HEK293 (cell line): ENCODE data around the gene NLRP6.

Experiments used
- CTCF ChIA-PET: fragments of 350-600 bp; formaldehyde crosslinking; extraction: SDS; loops from one replicate; lab custom pipeline; 2021; ENCODE audit warnings: antibody characterized with exemption; lab: Yijun Ruan, JAX
- POLR2A ChIA-PET: fragments of 300-600 bp; formaldehyde crosslinking; extraction: SDS; loops from one replicate; lab custom pipeline; 2020; ENCODE audit warnings: antibody characterized with exemption, inconsistent platforms; lab: Yijun Ruan, JAX
- H3K27ac ChIP-seq: fragments of 200-500 bp; sonication (Bioruptor generic); 2 replicates; pipeline ENCODE4 v1.5.1; 2014; ENCODE audit warnings: low read depth, low read length, control low read depth, inconsistent platforms; ENCODE audit errors: extremely low read depth
- H3K36me3 ChIP-seq, 2 experiments: fragments of 200-500 bp in 1 of 2; sonication (Bioruptor generic) in 1 of 2; 1 replicate in 1 of 2; 2 replicates in 1 of 2; pipeline ENCODE4 v1.5.1; 2014 to 2017; ENCODE audit warnings: inconsistent platforms in 2 of 2, low read length in 2 of 2; ENCODE audit not compliant: control insufficient read depth in 2 of 2, insufficient read depth in 1 of 2
- H3K4me1 ChIP-seq: fragments of 200-500 bp; sonication (Bioruptor generic); 2 replicates; pipeline ENCODE4 v1.5.1; 2014; ENCODE audit warnings: mild to moderate bottlenecking, low read length, inconsistent platforms; ENCODE audit not compliant: control insufficient read depth, insufficient read depth
- H3K4me3 ChIP-seq: 2 replicates; pipeline ENCODE4 v1.5.1; 2011; ENCODE audit warnings: low read depth, mild to moderate bottlenecking, control low read depth, low read length, moderate library complexity
- H3K9me3 ChIP-seq: fragments of 200-500 bp; sonication (Bioruptor generic); 2 replicates; pipeline ENCODE4 v1.5.1; 2014; ENCODE audit warnings: low read depth, low read length, inconsistent platforms; ENCODE audit not compliant: control insufficient read depth, insufficient read depth
- GLI4 ChIP-seq: fragments of 450-650 bp; formaldehyde crosslinking; IDR thresholded peaks from 2 replicates; pipeline ENCODE4 v1.5.1; 2016; ENCODE audit warnings: missing biosample characterization, missing genetic modification characterization
- REPIN1 ChIP-seq: fragments of 450-650 bp; formaldehyde crosslinking; IDR thresholded peaks from 2 replicates; pipeline ENCODE4 v1.5.1; 2017; ENCODE audit warnings: missing biosample characterization, missing genetic modification characterization, low read depth
- SCRT1 ChIP-seq: fragments of 450-650 bp; formaldehyde crosslinking; IDR thresholded peaks from 2 replicates; pipeline ENCODE4 v1.5.1; 2016; ENCODE audit warnings: missing biosample characterization, missing genetic modification characterization, borderline replicate concordance
- SP3 ChIP-seq: fragments of 450-650 bp; formaldehyde crosslinking; IDR thresholded peaks from 2 replicates; pipeline ENCODE4 v1.5.1; 2016; ENCODE audit warnings: missing biosample characterization, missing genetic modification characterization
- SP7 ChIP-seq: fragments of 450-650 bp; formaldehyde crosslinking; IDR thresholded peaks from 2 replicates; pipeline ENCODE4 v1.5.1; 2016; ENCODE audit warnings: missing biosample characterization, missing genetic modification characterization
- ZBTB17 ChIP-seq: fragments of 450-650 bp; formaldehyde crosslinking; IDR thresholded peaks from 2 replicates; pipeline ENCODE4 v1.5.1; 2016; ENCODE audit warnings: missing biosample characterization, missing genetic modification characterization
- ZBTB8A ChIP-seq: fragments of 450-650 bp; formaldehyde crosslinking; IDR thresholded peaks from 2 replicates; pipeline ENCODE4 v1.5.1; 2016; ENCODE audit warnings: missing biosample characterization, missing genetic modification characterization
- ZNF248 ChIP-seq: fragments of 450-650 bp; formaldehyde crosslinking; IDR thresholded peaks from 2 replicates; pipeline ENCODE4 v1.5.1; 2017; ENCODE audit warnings: missing biosample characterization, missing genetic modification characterization
- ZNF555 ChIP-seq: fragments of 450-650 bp; formaldehyde crosslinking; conservative IDR thresholded peaks from 2 replicates; pipeline ENCODE4 v1.5.1; 2017; ENCODE audit warnings: missing biosample characterization, mild to moderate bottlenecking, missing genetic modification characterization, inconsistent platforms
- ZNF585B ChIP-seq: fragments of 450-650 bp; formaldehyde crosslinking; IDR thresholded peaks from 2 replicates; pipeline ENCODE4 v1.5.1; 2016; ENCODE audit warnings: missing biosample characterization, missing genetic modification characterization
- ZNF658 ChIP-seq: fragments of 450-650 bp; formaldehyde crosslinking; IDR thresholded peaks from 2 replicates; pipeline ENCODE4; 2016; ENCODE audit warnings: missing biosample characterization, missing genetic modification characterization
- ZNF76 ChIP-seq: fragments of 450-650 bp; formaldehyde crosslinking; IDR thresholded peaks from 2 replicates; pipeline ENCODE4; 2016; ENCODE audit warnings: low read depth, missing biosample characterization, missing genetic modification characterization, borderline replicate concordance
- ZNF777 ChIP-seq: fragments of 450-650 bp; formaldehyde crosslinking; IDR thresholded peaks from 2 replicates; pipeline ENCODE4 v1.5.1; 2017; ENCODE audit warnings: missing biosample characterization, missing genetic modification characterization, borderline replicate concordance
- TF ChIP-seq, protein P1 (sequence below): fragments of 450-650 bp; formaldehyde crosslinking; IDR thresholded peaks from 2 replicates; pipeline ENCODE4 v1.5.1; 2016; ENCODE audit warnings: missing biosample characterization, missing genetic modification characterization
- TF ChIP-seq, protein P2 (sequence below): fragments of 450-650 bp; formaldehyde crosslinking; IDR thresholded peaks from 2 replicates; pipeline ENCODE4 v1.5.1; 2016; ENCODE audit warnings: missing biosample characterization, missing genetic modification characterization, low read depth
- TF ChIP-seq, protein P3 (sequence below): fragments of 450-650 bp; formaldehyde crosslinking; IDR thresholded peaks from 2 replicates; pipeline ENCODE4 v1.5.1; 2016; ENCODE audit warnings: missing biosample characterization, missing genetic modification characterization
- TF ChIP-seq, protein P4 (sequence below): fragments of 450-650 bp; formaldehyde crosslinking; IDR thresholded peaks from 2 replicates; pipeline ENCODE4 v1.5.1; 2017; ENCODE audit warnings: missing biosample characterization, mild to moderate bottlenecking, missing genetic modification characterization, moderate library complexity
- TF ChIP-seq, protein P5 (sequence below): fragments of 450-650 bp; formaldehyde crosslinking; IDR thresholded peaks from 2 replicates; pipeline ENCODE4 v1.5.1; 2016; ENCODE audit warnings: missing biosample characterization, missing genetic modification characterization

Gene NLRP6

DNA sequence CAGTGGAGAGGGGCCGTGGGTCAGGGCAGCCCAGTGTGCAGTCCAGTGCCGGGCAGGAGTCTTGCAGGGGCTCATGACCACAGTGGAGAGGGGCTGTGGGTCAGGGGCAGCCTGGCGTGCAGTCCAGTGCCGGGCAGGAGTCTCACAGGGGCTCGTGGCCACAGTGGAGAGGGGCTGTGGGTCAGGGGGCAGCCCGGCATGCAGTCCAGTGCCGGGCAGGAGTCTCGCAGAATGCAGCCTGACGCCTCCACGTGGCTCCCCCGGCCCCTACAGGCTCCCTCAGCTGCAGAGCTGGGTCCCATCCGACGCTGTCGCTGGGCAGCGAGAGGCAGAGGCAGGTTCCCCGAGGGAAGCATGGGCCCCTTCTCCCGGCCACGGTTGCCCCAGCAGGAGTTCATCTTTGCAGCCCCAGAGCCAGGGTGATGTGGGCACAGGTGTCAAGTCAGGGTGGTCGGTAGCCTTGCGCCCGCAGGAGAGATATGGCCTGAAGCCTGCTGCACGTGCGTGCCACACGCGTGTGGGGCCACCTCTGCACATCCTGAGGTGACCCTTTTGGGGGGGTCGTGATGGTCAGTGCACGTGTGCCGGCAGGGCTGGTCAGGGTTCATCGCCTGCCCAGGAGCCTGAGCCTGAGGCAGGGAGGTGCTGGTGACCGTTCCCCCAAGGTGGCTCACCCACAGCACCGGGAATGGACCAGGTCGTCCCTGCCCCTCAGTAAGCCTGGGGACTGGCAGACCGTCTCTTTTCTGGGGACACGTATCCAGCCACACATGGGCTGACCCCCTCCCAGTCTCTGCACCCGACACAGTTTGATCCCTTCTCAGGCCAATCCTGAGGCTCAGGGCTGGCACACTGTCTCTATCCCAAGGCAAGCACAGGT, 18.2 kb downstream of the NLRP6 start:
- Histone ChIP-seq H3K27ac (no peak overlapping the region), H3K4me1 (no peaks in the 10 kb centered on the region), H3K36me3 (peaks cover 0 to 27% of the 10 kb centered on the region in 2 experiments; a peak in 1 of 3 replicates), H3K9me3 (no peaks in the 10 kb centered on the region), H3K4me3 (no peak overlapping the region)
- ChIA-PET POLR2A (no interaction called here), CTCF (no interaction called here)
- no peak for TF ChIP-seq ZNF76
- TF ChIP-seq SP3 (tag by site-specific recombination) = no peak
- TF ChIP-seq SP7 (tag by site-specific recombination) = no peak
- TF ChIP-seq ZNF555 (tag by site-specific recombination) = no peak
- TF ChIP-seq SCRT1 (tag by site-specific recombination) = no peak
- TF ChIP-seq ZNF248 = no peak
- no peak for TF ChIP-seq GLI4
- no peak for TF ChIP-seq ZBTB17 (tag by site-specific recombination)
- TF ChIP-seq, protein P1, sequence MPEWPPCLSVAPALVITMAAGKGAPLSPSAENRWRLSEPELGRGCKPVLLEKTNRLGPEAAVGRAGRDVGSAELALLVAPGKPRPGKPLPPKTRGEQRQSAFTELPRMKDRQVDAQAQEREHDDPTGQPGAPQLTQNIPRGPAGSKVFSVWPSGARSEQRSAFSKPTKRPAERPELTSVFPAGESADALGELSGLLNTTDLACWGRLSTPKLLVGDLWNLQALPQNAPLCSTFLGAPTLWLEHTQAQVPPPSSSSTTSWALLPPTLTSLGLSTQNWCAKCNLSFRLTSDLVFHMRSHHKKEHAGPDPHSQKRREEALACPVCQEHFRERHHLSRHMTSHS = no peak
- TF ChIP-seq REPIN1 = no peak
- TF ChIP-seq, protein P2, sequence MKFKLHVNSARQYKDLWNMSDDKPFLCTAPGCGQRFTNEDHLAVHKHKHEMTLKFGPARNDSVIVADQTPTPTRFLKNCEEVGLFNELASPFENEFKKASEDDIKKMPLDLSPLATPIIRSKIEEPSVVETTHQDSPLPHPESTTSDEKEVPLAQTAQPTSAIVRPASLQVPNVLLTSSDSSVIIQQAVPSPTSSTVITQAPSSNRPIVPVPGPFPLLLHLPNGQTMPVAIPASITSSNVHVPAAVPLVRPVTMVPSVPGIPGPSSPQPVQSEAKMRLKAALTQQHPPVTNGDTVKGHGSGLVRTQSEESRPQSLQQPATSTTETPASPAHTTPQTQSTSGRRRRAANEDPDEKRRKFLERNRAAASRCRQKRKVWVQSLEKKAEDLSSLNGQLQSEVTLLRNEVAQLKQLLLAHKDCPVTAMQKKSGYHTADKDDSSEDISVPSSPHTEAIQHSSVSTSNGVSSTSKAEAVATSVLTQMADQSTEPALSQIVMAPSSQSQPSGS (tag by site-specific recombination) = no peak
- TF ChIP-seq, protein P3, sequence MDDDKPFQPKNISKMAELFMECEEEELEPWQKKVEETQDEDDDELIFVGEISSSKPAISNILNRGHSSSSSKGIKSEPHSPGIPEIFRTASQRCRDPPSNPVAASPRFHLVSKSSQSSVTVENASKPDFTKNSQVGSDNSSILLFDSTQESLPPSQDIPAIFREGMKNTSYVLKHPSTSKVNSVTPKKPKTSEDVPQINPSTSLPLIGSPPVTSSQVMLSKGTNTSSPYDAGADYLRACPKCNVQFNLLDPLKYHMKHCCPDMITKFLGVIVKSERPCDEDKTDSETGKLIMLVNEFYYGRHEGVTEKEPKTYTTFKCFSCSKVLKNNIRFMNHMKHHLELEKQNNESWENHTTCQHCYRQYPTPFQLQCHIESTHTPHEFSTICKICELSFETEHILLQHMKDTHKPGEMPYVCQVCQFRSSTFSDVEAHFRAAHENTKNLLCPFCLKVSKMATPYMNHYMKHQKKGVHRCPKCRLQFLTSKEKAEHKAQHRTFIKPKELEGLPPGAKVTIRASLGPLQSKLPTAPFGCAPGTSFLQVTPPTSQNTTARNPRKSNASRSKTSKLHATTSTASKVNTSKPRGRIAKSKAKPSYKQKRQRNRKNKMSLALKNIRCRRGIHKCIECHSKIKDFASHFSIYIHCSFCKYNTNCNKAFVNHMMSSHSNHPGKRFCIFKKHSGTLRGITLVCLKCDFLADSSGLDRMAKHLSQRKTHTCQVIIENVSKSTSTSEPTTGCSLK (tag by site-specific recombination) = no peak
- no peak for TF ChIP-seq ZNF777 (tag by site-specific recombination)
- TF ChIP-seq ZNF585B = no peak
- TF ChIP-seq, protein P4, sequence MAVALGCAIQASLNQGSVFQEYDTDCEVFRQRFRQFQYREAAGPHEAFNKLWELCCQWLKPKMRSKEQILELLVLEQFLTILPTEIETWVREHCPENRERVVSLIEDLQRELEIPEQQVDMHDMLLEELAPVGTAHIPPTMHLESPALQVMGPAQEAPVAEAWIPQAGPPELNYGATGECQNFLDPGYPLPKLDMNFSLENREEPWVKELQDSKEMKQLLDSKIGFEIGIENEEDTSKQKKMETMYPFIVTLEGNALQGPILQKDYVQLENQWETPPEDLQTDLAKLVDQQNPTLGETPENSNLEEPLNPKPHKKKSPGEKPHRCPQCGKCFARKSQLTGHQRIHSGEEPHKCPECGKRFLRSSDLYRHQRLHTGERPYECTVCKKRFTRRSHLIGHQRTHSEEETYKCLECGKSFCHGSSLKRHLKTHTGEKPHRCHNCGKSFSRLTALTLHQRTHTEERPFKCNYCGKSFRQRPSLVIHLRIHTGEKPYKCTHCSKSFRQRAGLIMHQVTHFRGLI (tag by site-specific recombination) = no peak
- no peak for TF ChIP-seq ZBTB8A
- TF ChIP-seq, protein P5, sequence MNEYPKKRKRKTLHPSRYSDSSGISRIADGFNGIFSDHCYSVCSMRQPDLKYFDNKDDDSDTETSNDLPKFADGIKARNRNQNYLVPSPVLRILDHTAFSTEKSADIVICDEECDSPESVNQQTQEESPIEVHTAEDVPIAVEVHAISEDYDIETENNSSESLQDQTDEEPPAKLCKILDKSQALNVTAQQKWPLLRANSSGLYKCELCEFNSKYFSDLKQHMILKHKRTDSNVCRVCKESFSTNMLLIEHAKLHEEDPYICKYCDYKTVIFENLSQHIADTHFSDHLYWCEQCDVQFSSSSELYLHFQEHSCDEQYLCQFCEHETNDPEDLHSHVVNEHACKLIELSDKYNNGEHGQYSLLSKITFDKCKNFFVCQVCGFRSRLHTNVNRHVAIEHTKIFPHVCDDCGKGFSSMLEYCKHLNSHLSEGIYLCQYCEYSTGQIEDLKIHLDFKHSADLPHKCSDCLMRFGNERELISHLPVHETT = no peak
- no peak for TF ChIP-seq ZNF658 (tag by site-specific recombination)
